Retina (tissue), 1 donor: ENCODE data around the gene ETNK2.

Experiments
- DNase-seq: peaks from one replicate; pipeline ENCODE4 v3.0.0-alpha.2; 2016

Gene ETNK2

DNA sequence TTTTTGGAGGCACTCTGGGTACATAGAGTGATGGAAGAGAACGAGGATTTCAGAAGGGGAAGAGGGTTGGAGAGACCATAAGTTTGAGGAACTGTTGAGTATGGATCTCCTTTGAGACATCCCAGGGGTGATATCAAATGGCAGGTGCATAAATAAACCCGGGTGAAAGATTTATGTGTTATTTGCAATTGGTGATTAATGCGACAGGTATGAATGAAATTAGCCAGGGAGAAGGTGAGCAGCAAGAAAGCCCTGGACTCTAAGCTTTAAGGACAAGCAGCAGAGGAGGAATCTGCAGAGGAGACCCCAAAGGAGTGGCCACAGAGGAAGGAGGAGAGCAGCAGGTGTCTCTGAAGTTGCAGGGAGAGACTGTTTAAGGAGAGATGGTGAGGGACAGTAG is 23.1 kb upstream of the ETNK2 start:
- no peak for DNase-seq

DNA sequence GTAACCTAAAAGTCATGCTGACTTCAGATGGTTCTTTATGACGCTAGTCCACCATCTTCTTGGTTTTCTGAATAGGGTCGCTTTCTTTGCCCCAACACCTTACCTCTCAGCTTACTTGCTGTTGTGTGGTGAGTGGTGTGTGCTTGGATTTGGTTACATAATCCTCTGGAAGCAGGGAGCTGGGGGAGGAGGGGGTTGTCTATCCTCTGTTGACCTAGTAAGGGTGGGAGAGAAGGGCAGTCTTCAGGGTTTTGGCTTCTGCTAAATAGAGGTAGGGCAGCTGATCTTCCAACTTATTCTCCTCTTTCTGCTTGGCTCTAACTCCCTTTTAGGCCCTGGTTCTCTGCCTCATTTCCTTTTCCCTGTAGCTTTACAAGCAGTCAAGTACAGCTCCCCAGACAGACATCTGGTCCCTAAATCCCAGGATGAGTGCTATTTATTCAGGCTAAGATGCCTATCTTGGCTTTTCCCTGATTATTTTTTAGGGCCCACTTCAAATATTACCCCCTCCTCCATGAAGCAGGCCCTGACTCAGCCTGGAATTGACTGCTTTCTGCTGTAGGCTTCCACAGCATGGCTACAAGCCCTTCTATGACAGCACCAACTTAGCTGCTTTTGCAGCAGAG is 20.7 kb upstream of the ETNK2 start:
- no peak for DNase-seq

DNA sequence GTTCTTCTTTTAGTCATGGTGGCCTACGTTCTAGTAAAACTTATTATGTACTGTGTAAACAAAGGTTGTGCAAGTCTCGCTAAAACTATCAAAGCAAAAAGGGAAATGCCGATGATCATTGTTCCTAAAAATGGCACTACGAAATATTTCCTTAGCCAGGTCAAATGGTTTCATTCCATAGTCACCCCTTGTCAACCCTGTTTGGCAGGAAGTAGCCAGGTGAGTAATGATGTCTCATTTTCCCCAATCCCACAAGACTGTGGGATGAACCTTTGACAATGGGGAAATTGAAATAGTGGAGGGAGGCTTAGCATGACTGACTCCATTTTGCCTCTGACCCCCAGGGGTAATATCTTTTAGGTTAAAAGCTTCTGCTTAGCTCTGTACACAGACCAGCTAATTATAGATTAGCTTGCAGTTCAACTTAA is 19.9 kb upstream of the ETNK2 start:
- DNase-seq: no peak

DNA sequence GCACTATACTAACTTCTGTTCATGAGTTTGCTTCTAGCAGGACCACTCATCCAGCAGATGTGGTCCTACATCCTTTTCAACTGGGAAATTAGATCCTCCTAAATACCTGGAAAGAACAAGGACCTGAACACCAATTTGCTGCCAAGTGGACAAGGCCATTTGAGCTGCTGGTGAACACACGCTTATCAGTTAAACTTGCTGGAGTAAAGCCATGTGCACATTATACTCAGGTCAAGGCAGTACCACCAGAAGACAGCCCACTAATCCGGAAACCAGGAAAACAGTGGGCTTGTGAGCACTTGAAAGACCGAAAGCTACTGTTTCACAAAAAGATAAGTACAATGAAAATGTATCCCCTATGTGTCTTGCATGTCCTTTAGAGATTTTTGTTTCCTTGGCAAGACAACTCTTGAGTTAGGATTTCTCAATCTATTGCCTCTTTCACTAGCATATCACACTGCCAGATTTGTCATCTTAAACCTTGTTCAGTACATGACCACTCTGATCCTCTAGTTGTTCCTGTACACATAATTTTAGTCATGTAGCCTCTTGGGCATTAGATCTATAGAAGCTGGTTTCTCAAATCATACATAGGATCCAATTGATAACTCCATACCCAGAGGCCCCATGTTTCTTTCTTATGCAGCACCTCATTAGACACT is 18.8 kb upstream of the ETNK2 start:
- DNase-seq: no peak

DNA sequence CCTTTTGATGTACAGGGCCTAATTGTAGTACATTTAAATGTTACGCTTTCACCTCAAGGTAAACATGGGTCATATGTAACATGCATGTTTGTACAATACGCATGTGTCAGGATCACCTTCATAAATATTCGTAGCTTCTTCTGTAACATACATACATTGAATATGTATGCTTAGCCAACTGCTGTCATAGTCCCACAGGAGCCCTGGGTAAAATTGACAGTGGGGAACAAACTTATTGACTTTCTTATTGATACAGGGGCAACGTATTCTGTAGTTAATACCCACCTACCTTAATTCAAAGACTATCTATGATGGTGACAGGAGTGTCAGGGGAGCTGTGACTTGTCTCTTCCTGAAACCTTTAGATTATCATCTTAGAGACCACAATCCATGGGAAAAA is 18.0 kb upstream of the ETNK2 start:
- DNase-seq: no peak

DNA sequence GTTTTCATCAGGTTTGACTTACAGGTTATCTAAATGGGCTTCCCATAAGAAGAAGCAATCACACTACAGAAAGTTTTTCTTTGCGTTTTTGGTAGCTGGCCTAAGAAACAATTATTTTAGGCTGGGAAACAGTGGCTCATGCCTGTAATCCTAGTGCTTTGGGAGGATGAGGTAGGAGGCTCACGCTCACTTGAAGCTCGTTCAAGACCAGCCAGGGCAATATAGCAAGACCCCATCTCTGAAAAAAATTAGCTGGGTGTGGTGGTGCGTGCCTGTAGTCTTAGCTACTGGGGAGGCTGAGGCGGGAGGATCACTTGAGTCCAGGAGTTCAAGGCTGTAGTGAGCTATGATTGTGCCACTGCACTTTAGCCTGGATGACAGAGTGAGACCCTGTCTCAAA is 15.9 kb upstream of the ETNK2 start:
- no peak for DNase-seq

DNA sequence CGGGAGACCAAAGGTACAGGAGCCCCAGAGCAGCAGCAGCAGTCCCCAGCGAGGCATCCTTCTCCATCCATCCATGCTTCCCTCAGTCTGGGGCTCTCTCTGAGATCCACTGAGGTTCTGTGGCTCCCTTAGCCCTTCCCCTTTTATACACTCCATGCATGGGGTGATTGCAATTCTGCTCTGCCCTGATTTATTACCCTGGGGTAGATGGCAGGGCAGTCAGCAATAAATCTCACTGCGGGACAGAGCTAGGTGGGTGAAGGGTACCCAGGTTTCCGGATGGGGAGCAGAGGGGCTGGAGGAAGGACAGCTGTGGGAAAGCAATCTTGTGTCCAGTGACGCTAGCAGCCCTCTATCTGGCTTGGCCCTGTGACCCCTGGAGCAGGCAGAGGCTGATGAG is 14.4 kb upstream of the ETNK2 start, which contains the start of gene REN:
Gene REN (minus strand): TSS at position 119 of the 400 bp plus-strand sequence. CDS start 44 bp downstream, at position 75.
- no peak for DNase-seq

DNA sequence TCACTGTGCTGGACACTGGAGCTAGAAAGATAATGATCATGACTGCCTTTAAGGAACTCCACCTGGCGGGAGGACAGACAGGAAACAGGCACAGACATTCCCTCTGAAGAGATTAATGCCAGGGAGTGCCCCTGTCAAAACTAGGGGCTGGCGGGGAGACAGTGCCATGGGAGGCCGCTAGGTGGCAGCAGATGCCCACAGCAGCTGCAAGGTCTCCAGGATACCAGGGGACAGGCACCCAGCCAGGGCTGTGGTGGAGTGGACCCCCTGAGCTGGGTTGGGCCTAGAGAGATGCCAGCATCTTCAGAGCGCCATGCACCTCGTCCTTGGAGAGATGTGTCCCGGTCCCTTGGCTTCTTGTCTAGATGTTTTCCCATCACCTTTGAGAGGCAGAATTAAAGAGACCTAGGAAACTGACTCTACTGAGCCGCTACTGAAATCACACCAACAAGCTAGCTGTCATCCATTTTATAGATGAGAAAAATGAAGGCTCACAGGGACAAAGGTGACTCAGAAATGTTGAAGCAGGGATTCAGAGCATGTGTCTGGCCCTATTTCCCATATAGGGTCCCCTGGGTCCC is 10.7 kb upstream of the ETNK2 start:
- peak; percentile 89 for DNase-seq

DNA sequence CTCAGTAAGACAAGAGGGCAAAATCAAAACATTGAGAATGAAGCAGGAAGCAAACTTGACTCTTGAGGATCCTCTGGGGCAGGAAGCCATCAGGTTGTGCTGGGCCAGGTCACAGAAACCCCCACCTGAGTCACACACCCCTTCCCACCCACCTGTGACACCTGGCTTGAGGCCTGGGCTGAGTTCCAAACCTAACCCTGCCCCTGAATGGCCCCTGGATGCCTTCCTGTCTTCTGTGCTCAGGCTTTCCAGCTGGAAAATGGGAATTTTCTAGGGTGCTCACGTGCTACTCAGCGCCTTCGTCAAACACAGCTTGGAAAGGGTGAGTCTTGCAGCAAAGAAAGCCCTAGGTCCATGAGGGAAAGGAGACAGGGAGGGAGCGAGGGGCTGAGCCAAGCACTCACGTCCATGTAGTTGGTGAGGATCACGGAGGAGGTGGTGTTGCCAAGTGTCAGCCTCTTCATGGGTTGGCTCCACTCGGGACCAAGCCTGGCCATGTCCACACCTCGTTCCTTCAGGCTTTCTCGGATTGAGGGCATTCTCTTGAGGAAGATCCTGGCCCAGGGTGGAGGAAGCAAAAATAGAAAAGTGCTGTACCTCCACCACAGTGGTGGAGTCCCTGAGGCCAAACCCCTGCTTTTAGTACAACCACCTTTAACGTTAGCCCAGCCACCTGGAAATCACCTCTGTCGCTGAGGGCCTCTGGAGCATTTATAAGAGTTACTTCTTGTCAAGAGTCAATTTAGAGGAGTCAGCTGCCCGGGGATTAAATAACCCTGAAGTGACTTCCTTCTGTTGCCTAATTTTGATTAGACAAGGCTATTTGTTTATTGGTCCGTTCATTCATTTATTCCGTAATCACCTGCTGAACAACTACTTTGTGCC is 10.0 kb upstream of the ETNK2 start:
- peak; percentile 28 for DNase-seq

DNA sequence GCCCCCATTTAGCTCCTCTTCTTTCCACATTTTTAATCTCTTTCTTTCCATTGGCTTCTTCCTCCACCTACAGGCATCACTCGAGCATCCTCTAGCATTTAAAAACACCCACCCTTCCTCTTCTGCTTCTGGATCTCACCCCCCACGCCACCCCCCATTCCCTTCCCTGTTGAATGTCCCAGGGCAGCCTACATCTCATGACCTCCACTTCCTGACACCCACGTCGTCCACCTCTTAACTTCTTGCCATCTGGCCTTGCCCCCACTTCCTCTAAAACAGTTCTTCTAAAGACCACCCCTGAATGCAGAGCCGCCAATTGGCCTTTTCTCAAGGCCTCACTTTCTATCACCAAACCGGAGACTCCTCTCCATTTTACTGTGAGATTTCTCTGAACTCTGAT is 6.1 kb upstream of the ETNK2 start:
- DNase-seq: no peak

DNA sequence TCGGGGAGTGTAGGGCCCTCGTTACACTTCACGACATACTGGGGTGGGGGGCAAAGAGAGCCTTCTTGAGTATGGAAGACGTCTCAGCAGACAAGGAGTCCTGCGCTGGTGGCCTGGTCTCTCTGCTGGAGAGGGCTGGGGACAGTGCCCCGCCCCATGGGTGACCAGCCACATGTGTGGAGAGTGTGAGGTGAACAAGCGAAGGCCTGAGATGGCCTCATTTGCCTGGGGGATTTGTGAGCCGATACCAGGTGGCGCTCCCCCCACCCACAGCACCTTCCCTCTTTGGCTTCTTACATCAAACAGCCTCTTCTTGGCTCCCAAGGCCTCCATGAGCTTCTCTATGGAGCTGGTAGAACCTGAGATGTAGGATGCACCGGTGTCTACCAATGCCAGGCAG is 4.0 kb upstream of the ETNK2 start:
- no peak for DNase-seq

DNA sequence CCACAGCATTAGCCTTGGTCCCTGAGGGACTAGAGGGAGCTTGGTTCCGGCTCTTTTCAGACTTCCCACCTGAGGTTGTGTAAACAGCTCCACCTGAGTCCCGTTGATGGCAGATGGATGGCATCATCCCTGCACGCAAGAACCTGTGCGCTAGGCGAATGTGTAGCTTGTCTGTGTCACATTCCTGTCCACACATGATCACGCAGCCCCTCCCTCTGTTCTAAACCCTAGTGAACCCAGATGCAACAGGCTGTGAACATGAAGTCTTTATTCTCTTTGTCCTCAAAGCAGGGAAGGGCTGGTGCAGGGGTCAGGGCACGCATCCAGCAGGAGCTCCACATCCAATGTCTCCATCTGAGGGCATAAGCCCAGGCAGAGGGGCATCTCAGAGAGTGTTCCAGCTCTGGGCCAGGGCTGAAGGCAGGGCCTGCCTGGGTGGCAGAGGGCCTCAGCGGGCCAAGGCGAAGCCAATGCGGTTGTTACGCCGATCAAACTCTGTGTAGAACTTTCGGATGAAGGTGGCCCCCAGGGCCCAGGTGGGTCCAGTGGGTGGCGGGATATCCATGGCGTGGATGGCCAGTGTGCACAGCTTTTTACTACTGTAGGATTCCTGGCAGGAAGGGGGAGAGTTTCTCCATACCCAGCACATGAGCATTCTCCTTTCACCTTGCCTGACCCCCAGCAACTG is 2.9 kb upstream of the ETNK2 start:
- no peak for DNase-seq

DNA sequence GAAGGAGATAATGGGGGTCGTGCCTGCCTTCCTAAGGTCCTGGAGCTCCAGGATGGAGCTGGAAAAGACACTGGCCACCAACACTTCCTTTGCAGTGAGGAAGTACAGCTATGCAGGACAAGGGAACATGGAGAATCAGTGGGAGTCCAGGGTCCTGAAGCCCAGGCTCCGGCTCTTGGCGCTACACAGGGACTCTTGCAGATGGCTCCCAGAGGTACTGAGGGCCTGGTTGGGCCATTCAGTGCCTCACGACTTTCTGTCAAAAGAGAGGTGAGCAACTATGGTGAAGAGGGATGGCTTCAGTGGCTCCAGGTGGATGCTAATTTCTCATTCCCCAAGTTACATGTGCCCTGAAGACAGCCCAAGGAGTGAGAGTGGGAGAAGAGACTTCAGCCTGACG is 1.8 kb upstream of the ETNK2 start:
- DNase-seq: no peak

DNA sequence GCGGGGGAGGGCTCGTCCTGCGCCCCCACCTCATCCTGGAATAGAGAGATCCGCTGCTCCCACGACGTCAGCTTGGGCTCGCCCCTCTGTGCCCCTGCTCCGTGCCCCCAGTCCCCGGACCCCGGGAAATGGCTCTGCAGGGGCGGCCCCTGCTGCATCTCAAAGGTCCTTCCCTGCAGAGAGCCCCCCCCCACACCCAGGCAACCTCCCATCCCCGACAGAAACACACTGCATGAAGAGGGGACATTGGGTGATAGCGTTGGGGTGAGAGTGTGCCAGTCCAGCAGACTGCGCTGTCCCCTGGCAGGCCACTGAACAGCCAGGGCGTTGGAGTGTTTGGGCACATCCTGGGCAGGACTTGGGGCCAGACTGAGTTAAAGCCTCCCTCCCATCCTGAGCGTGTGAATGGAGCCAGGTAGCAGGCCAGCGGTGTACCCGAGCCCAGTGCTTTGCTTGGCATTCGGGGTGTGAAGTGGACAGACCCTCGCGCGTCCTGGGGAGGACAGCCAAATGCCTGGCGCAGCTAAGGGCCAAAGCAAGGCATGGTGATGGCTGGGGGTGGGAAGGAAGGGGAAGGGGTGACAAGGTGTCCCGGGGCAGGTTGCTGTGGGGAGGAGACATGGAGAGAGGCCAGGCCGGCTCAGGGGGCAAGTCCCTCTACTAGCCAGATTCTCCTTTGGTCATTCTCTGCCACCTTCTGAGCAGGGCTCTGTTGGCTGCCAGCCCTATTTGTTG is 633 bp upstream of the ETNK2 start:
- peak; percentile 49 for DNase-seq

DNA sequence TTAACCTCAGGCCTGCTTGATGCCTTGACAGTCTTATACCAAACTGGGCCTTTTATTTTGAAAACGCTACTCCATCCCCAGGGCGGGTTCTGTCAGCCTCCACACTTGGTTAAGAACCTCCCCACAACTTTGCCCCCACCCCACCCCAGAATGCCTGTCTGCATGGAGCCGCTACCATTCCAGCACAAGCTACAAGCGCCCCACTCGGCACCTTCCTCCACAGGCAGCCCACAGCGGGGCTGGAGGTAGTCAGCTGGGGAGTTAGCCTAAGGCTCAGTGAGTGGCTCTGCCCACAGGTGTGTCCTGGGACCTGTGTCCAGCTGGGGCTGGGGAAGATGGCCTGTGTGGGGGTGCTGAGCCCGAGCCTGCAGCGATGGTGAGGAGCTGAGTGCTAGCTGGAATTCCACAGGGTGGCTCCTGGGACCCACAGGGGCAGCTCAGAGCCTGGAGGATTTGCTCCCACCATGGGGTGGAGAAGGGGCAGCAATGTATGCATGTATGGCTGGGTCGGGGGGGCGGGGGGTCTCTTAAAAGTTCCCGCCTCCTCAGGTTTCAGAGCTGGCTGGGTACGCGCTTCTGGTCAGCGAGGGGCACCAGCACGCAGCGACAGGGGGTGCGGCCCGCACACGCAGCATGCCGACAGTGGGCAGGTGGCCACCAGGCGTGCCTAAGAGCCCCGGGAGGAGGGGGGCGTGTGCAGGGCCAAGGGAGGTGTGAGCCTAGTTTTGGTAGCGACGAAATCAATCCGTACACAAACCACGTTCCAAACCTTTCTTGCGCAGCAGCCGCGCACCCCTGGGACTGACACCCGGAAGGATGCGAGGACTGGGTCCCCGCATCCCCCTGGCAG is 917 bp downstream of the ETNK2 start:
- DNase-seq: no peak

DNA sequence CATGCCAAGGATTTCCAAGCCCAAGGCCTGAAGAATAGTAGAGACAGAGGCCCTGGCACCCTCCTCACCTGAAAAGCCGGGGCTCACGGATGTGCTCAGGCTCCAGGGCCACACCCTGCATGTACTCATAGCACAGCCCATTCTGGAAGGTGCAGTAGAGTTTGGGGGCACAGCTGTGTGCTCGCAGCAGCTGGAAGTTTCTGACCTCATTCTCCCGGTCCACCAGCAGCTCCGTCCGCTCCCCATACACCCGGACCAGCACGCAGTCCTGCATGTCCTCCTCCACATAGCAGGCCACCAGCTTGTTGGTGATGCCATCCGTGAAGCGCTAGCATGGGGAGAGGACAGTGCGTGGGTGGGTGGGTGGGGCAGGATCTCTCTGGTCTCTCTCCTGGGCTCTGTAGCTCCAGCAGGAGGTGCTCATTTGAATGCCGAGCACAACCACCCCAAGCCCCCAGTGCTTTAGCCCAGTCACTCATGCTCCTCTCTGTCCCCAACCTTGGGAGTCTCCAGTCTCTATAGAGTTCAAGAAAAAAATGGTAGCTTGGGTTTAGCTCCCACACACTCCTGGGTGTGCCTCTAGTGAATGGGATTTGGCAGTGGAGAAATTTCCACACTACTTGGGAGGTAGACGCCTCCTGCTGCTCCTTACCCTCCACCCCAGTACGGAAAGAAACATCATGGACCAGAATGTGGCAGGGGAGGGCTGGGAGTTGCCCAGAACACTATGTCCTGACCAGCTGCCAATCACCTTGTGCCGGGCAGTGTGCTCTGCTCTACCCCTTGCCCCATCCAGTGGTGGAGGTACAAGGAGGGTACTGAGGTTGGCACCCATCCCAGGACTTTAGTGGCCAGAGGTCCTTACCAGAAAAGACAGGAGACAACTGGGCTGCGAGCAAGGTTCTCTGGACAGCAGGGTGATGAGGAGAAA is 1.9 kb downstream of the ETNK2 start:
- DNase-seq: no peak

DNA sequence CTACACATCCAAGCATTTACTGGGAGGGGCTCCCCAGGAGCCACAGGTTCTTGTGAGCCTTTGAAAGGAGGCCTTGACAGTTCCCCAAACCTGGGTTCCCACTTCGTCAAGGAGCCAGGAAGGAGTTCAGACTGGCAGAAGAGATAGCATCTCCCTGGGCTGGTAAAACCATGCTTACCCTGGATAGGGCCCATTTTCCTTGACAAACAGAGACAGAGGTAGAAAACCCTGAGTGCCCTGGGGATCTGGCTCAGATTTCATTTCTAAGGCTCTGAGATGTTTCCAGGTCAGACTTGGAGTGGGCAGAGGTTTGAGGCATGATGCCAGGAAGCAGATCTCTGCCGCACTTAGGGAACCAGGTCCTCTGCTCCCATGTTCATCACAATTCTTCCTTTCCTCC is 2.7 kb downstream of the ETNK2 start:
- no peak for DNase-seq

DNA sequence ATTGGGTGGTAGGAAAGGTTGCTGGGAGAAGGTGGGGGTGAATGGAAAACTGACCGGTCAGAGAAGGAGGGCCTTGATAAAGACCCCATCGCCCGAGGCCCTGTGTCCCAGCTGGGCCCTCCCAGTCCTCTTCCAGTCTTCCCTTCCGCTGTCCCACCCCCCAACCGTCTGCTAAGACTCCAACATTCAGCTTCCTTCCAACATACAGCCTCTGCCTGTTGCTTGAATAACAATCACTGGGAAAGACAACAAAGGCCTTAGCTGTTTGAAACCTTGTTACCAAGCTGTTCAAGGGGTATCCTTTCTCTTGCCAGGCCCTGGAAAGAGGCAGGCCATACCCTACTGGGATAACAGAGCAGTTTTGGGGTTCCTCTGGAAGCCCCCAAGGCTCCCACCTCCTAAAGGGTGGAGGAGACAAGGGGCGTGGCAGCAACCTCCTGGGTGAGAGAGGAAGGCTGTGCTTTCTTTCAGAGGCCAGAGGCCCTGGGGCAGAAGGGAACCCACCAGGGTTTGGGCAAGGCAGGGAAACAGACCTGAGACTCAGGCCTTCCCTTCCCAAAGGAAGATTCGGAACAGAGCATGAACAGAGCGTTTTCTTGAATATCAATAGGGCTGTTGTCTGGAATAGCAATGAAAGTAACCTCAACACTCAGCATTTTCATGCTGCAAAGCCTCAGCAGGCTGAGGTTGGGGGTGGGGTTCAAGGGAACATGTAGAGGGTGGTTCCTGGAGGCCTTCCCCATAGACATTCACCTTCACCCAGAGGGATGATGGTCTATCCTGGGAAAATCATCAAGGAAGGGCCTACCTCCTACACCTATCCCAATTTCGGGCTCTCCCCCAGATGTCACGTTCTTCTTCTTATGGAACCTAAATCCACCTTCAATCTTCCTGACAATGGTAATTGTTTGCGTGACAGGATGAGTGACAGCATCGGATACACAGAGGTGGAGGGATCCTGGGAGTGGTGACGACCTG is 4.1 kb downstream of the ETNK2 start:
- DNase-seq: no peak

DNA sequence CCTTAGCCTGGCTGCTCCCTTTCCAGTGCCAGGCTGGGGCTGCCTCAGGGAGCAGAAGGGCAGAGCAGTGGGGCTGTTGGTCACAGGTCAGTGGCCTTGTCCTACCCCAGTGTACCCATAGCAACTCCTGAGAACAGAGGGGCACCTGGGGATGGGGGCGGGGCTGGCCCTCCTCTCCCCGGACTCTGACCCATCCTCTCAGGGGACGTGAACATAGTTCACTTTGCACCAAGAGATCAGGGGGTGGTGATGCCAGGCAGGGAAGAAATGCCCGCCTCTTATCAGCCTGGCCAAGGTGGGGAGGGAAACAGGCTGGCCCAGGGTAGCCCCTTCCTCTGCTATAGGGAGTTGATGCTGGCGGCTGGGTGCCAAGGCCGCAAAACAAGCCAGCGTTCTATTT is 4.9 kb downstream of the ETNK2 start:
- no peak for DNase-seq
